Effector memory CD4-positive, alpha-beta T cell (primary cell): ENCODE results near the gene COL20A1.

Experiments
- DNase-seq, 3 donors: peaks; one replicate each; pipeline ENCODE4 v3.0.0-alpha.2; 2020
- H3K27ac ChIP-seq: 2 replicates; pipeline ENCODE4 v1.7.0; 2013; ENCODE audit warnings: mild to moderate bottlenecking, low read length, moderate library complexity; ENCODE audit not compliant: insufficient read depth, poor library complexity, severe bottlenecking
- H3K27me3 ChIP-seq: replicated peaks from 2 replicates; pipeline ENCODE4 v1.7.0; 2013; ENCODE audit warnings: mild to moderate bottlenecking, low read length; ENCODE audit not compliant: insufficient read depth, control insufficient read depth, poor library complexity, severe bottlenecking
- H3K36me3 ChIP-seq: 2 replicates; pipeline ENCODE4 v1.7.0; 2013; ENCODE audit warnings: mild to moderate bottlenecking, low read length, moderate library complexity; ENCODE audit not compliant: control insufficient read depth, insufficient read depth
- H3K4me1 ChIP-seq: 2 replicates; pipeline ENCODE4 v1.7.0; 2013; ENCODE audit warnings: low read length, mild to moderate bottlenecking; ENCODE audit not compliant: control insufficient read depth, insufficient read depth, poor library complexity, severe bottlenecking
- H3K4me3 ChIP-seq: 2 replicates; pipeline ENCODE4 v1.7.0; 2013; ENCODE audit warnings: low read length, low read depth, mild to moderate bottlenecking; ENCODE audit not compliant: insufficient read depth, poor library complexity, severe bottlenecking
- H3K9me3 ChIP-seq: 2 replicates; pipeline ENCODE4 v1.7.0; 2013; ENCODE audit warnings: mild to moderate bottlenecking, low read length, moderate library complexity; ENCODE audit not compliant: control insufficient read depth

COL20A1 gene

DNA sequence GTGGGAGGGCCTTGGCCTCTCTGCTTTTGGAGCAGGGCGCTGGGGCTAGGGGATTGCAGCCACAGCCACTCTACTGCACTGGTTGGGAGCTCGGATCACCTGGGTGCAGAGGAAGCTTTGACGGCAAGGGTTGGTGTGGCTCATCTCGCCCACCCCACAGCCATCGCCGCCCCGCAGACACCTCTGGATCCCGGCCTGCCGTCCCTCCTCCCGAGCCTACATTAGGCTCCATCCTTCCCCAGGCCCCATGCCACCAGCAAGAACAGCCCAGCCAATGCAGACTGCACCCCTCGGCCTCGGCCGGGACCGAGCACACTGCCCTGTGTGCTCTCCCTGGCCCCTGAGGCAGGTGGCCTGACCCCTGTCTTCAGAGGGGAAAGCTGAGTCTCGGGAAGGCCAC is 32.5 kb upstream of the COL20A1 start:
- Histone ChIP-seq H3K4me1 (no peaks in the 10 kb centered on the region), H3K36me3 (no peaks in the 10 kb centered on the region), H3K4me3 (no peak overlapping the region), H3K27ac (no peak overlapping the region), H3K27me3 (peaks cover 7% of the 10 kb centered on the region), H3K9me3 (no peaks in the 10 kb centered on the region)
- DNase-seq, result no peak

DNA sequence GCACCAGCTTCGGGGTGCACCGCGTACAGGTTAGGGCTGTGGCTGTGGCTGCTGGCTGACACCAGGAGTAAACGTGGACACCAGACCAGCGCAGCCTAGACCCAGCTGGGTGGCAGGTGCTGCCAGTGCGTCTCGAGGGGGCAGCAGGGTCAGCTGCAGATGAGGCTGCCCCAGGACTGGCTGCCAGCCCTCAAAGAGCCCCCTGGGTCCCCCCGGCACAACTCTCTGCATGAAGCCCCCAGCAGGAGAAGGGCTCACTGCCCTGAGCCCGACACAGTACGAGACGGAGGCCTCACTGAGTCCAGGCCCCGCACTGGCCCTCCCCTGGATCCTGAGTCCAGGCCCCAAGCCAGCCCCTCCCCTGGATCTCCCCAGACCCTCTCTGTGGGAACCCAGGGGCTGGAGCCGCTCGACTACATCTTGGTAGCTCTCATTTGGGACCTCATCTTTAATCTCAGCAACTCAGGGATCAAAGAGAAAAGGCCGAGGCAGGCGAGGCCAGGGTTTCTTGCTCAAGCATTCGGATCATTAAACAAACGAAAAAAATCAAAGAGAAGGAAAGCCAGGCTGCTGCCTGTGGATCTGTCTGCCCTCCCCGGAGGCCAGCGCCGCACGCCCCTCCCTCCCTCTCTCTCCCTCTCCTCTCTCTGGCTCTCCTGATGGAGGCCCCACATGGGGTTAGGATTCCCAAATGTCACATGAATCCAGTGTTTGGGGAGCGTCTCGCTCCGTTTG is 31.8 kb upstream of the COL20A1 start:
- no peaks in the 10 kb centered on the region for H3K36me3 ChIP-seq
- H3K9me3 ChIP-seq, result no peaks in the 10 kb centered on the region
- no peak overlapping the region for H3K4me3 ChIP-seq
- H3K27me3 ChIP-seq, result peaks cover 6% of the 10 kb centered on the region
- DNase-seq, result no peak
- no peak overlapping the region for H3K27ac ChIP-seq
- no peaks in the 10 kb centered on the region for H3K4me1 ChIP-seq

DNA sequence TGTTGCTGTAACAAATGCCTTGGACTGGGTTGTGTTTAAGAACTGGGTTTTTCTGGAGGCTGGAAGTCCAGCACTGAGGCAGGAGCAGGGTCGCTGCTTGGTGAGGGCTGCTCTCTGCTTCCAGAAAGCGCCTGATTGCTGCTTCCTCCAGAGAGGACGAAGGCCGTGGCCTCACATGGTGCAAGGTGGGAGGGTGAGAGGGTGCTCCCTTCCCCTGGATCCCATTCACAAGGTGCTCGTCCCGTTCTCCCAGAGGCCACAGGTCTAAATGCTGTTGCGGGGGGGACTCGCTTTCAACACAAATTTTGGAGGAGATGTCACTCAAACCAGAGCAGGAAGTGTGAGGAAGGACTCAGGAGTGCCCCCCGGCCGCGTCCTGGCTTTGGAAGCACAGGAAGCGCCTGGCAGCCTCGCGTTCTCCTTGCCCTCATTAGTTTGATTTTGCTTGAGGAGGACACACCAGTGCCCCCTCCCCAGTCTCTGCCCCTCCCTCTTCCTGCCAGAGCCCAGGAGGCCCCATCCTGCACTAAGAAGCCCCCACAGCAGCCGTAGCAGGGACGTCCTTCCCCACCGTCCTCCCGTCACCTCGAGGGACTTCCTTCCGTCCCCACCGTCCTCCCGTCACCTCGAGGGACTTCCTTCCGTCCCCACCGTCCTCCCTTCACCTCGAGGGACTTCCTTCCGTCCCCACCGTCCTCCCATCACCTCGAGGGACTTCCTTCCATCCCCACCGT is 31.0 kb upstream of the COL20A1 start:
- Histone ChIP-seq H3K27ac (no peak overlapping the region), H3K4me3 (no peak overlapping the region), H3K27me3 (peaks cover 2% of the 10 kb centered on the region), H3K4me1 (no peaks in the 10 kb centered on the region), H3K36me3 (no peaks in the 10 kb centered on the region), H3K9me3 (no peaks in the 10 kb centered on the region)
- no peak for DNase-seq

- H3K4me1 ChIP-seq, result no peaks in the 10 kb centered on the region
- no peak for DNase-seq
Observed at GRCh38 chr20:63262836-63263235, 30.1 kb upstream of the COL20A1 start.

DNA sequence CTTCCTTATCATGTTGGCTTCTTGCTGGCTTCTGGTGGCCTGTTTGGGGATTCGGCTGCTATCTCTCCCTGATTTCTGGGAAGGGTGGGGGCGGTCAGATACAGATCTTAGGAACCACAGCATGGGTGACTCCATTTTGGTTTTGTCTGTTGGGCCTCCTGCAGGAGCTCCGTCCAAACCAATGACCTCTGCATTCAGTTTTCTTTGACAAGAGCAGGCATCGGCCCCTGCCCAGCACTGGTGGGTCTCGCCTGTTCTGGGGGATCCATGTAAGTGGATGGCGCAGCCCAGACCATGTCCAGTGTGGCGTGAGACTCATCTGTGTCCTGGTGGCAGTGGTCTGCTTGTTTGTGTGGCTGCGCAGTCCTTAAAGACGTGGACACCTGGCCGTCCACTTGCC is 29.0 kb upstream of the COL20A1 start:
- Histone ChIP-seq H3K36me3 (no peaks in the 10 kb centered on the region), H3K4me3 (no peak overlapping the region), H3K27ac (no peak overlapping the region), H3K27me3 (no peaks in the 10 kb centered on the region), H3K9me3 (no peaks in the 10 kb centered on the region), H3K4me1 (no peaks in the 10 kb centered on the region)
- DNase-seq, result no peak

More at GRCh38 chr20:63262836-63263235, 30.1 kb upstream of the COL20A1 start:
- no peak overlapping the region for H3K4me3 ChIP-seq
- no peaks in the 10 kb centered on the region for H3K36me3 ChIP-seq
- no peak overlapping the region for H3K27ac ChIP-seq
- H3K9me3 ChIP-seq, result no peaks in the 10 kb centered on the region
- H3K27me3 ChIP-seq, result no peaks in the 10 kb centered on the region

DNA sequence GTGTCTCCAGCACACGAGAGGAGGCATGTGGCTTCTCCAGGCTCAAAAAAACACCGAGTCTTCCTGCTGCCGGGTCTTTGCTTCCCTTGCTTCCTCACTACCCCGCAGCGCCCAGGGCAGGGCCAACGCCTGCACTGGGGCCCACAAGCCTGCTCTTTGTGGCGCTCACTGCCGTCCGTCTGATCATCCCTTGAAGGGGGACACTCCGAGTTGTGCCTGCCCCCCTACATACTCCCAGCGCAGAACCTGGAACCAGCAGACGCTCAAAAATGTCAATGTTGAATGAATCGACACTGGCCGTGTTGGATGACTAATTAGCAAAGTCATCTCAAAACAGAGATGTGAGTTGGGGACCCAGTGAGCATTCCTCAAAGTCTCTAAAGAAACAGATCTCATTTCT is 28.5 kb upstream of the COL20A1 start:
- no peaks in the 10 kb centered on the region for H3K9me3 ChIP-seq
- H3K4me1 ChIP-seq, result no peaks in the 10 kb centered on the region
- H3K27ac ChIP-seq, result no peak overlapping the region
- DNase-seq, result no peak
- H3K4me3 ChIP-seq, result no peak overlapping the region
- H3K36me3 ChIP-seq, result no peaks in the 10 kb centered on the region
- H3K27me3 ChIP-seq, result no peaks in the 10 kb centered on the region

DNA sequence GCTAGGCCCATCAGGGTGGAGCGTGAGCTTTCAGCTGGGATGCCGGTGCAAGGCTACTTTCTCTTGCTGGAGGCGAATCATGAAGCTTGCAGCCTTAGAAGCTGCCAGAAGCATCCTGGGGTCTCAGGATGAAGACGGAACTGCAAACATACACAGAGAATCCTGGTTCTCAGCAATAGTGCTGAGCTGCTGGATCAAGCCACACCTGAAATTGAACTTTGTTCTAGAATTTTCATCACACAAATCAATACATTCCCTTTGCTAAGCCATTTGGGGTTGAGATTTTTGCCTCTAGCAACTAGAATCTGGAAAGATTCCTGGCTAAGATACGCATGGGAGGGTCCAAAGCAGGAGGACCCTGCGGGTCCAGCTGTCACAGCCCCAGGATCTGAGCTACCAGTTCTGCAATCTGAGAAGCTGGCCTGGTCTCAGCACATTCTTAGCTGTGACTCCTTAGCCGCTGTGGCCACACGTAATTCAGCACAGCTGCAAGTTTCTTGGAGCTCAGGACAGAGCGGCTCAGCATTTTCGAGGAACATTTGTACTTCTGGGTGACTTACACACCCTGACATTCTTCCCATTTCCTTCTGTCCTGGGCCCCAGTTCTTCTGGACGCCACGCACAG is 27.0 kb upstream of the COL20A1 start:
- no peak overlapping the region for H3K4me3 ChIP-seq
- no peak for DNase-seq
- H3K4me1 ChIP-seq, result no peaks in the 10 kb centered on the region
- no peaks in the 10 kb centered on the region for H3K36me3 ChIP-seq
- no peak overlapping the region for H3K27ac ChIP-seq
- no peaks in the 10 kb centered on the region for H3K9me3 ChIP-seq
- H3K27me3 ChIP-seq, result no peaks in the 10 kb centered on the region

DNA sequence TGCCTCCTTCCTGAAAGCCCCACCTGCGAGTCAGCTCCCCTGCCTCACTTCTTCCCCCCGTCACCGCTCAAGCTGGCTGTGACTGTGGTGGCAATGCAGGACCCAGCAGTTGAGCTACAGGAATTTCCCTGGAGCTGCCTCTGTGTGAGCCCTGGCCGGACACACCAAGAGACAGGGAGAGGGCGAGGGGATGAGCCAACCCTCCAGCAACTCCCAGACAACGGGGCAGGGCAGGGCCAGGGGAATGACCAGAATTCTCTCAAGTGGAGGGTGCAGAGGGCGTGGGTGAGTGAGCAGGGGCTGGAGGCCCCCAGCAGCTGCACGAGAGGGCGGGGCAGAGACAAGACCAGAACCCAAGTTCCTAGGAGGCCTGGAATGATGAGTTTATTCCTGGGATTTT is 25.3 kb upstream of the COL20A1 start:
- no peaks in the 10 kb centered on the region for H3K36me3 ChIP-seq
- no peak overlapping the region for H3K27ac ChIP-seq
- H3K27me3 ChIP-seq, result no peaks in the 10 kb centered on the region
- no peaks in the 10 kb centered on the region for H3K9me3 ChIP-seq
- DNase-seq, result no peak
- no peak overlapping the region for H3K4me3 ChIP-seq
- H3K4me1 ChIP-seq, result peaks cover 4% of the 10 kb centered on the region

- Histone ChIP-seq H3K4me1 (peaks cover 4% of the 10 kb centered on the region), H3K36me3 (no peaks in the 10 kb centered on the region), H3K27ac (no peak overlapping the region), H3K4me3 (no peak overlapping the region), H3K9me3 (no peaks in the 10 kb centered on the region), H3K27me3 (no peaks in the 10 kb centered on the region)
- DNase-seq, result no peak
Observed at GRCh38 chr20:63268256-63268655, 24.7 kb upstream of the COL20A1 start.
